ENCODE measurements around the gene SUCLG2. TPM values are rescaled to one million over a fixed set of nuclear protein-coding genes. Genes with fewer than 3 reads are reported as not detected.

SUCLG2 gene
- total RNA-seq, 1 donor from 2014 or later: 94.1 TPM

- no peak for DNase-seq
- intact Hi-C loops (cut with DNase I): no loop called here
- no peak for ATAC-seq (ENCODE audit: poor library complexity)
These were observed 850 bp downstream of the SUCLG2 start for GRCh38 chr3:67653425-67654098.

DNA sequence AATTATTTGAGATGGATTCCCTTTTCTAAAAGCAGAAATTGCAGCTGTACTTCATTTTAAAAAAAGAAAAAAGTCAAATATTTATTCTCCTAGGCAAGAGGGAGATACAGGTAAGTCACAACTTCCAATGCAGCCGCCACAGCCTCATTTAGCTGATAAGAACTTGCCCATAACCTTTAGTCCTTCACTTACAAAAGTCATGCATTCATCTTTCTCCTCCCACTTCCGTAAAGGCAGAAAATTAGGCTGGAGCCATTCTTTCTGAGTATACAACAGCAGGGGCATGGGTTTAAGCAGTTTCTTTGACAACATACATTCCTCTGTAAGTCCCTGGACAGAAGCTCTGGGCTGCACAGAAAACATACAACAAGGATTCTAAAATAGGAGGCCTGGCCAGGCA, 4.3 kb downstream of the SUCLG2 start:
- DNase-seq (no peak), ATAC-seq (ENCODE audit: poor library complexity) (no peak)
- intact Hi-C loops (cut with DNase I): no loop called here

GRCh38 chr3:67649681-67650080, 4.7 kb downstream of the SUCLG2 start:
- ATAC-seq (ENCODE audit: poor library complexity): no peak
- intact Hi-C loops (cut with DNase I): no loop called here
- DNase-seq: no peak

DNA sequence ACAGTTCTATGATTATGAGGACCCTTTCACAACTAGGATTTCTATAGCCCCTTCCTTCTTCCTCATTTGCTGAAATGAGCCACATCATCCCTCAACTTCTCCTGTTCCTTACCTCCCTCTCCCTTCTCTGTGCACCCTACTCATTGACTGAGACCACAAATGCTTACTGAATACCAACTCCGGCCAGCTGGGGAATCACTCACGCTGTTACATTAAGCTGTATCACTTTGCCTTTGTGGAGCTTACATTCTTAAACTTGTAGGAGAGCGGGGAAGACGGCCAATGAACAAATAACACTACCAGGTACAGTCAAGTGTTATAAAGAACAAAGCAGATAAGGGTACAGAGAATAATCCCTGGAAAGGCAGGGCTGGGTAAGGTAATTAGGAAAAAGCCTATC, 5.7 kb downstream of the SUCLG2 start:
- no peak for DNase-seq
- intact Hi-C loops (cut with DNase I): no loop called here
- ATAC-seq (ENCODE audit: poor library complexity): peak; percentile 38

GRCh38 chr3:67648229-67648628, 6.2 kb downstream of the SUCLG2 start:
- intact Hi-C loops (cut with DNase I): no loop called here
- ATAC-seq (ENCODE audit: poor library complexity) (no peak), DNase-seq (no peak)

DNA sequence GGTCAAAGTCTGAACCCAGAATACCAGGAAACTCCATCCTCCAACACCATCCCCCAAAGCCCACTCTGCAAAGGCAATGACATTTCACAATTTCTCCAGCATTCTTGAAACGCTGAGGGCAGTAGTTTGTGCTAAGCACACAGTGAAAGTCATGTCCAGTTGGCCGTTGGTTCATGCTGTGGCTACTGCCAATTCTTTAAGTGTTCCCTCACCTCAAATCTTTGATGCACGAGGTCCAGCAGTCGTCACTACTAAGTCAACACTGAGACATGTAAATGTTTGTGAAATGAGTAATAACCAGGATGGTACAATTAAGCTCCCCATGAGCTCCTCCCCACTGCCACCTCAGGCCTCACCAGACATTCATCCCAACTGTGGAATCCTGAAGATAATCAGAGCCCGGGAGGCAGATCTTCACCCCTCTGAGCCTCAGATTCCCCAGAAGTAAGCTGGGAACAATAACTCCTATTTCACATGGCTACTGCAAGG, 7.0 kb downstream of the SUCLG2 start:
- intact Hi-C loops (cut with DNase I): no loop called here
- ATAC-seq (ENCODE audit: poor library complexity): peak; percentile 83
- no peak for DNase-seq

DNA sequence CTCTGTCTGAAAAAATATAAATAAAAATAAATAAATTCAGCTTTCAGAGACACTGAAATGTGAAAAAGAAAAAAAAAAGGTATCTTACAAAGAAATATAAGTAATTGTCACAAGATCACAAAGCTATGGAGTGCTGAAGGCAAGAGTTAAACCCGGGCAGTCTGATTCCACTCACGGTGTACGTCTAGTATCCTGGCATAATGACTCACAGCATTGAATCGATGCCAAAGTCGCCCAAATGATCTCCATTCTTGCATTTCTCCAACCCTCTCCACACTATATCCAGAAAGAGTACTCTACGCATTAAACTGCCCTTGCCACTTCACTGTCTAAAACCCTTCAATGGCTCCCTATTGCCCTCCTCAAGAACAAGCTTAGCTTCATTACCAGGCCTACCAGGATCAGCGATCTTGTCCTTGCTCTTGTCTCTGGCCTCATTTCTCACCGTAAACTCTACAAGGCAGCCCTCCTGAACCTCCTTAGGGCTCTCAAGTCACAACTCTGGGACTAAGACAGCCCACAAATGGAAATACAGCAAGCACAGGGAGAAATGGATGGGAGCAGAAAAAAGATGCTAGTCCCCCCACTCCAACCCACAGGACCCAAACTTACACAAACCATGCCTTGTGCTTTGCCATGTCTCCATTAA, 7.7 kb downstream of the SUCLG2 start:
- no peak for DNase-seq
- intact Hi-C loops (cut with DNase I): no loop called here
- ATAC-seq (ENCODE audit: poor library complexity): no peak

DNA sequence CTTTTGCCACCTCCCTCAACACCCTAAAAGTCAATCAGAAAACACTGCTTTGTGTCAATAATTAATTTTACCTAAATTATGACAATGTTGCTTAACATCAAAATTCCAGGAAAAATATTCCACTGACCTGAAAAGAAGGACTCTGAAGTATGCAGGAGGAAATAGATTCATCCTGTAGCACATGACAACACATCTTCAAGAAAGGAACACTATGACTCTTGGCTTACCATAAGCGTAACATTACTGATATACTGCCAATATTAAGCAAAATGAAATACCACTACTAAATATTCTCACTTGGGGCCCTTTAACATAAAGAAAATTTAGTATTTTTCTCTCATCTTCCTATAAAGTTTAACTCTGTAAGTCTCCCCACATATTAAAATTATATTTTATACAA, 9.6 kb downstream of the SUCLG2 start:
- intact Hi-C loops (cut with DNase I): no loop called here
- DNase-seq (no peak), ATAC-seq (ENCODE audit: poor library complexity) (no peak)

DNA sequence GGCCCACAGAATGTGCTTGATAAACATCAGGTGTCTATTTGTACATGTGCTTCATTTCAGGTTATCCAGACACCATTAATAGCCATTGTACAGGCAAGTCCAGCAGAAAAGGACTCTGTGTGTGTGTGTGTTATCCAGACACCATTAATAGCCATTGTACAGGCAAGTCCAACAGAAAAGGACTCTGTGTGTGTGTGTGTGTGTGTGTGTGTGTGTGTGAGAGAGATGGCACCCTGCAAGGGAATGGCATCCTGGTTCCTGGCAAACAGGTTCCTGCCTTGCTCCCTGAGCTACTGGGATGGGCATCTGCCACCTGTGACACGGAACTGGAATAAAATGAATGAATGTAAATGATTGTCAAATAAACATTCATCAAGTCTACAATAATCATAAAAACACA, 11.7 kb downstream of the SUCLG2 start:
- intact Hi-C loops (cut with DNase I): no loop called here
- ATAC-seq (ENCODE audit: poor library complexity): peak; percentile 8
- DNase-seq: no peak

GRCh38 chr3:67642190-67642589, 12.2 kb downstream of the SUCLG2 start:
- DNase-seq (no peak), ATAC-seq (ENCODE audit: poor library complexity) (no peak)
- intact Hi-C loops (cut with DNase I): no loop called here

DNA sequence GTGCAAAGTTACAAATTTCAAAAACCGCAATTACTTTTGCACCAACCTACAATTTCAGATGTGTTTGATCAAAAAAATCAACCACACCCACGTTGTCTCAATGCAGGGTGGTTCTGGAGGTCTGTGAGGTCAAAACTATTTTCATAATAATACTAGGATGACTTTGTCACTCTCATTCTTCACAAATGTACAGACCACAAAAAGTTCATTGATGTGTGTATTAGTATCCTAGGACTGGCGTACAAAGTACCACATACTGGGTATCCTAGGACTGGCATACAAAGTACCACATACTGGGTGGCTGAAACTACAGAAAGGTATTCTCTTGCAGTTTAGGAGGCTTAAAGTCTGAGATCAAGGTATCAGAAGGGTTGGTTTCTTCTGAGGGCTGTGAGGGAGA, 13.0 kb downstream of the SUCLG2 start:
- DNase-seq: no peak
- ATAC-seq (ENCODE audit: poor library complexity): no peak
- intact Hi-C loops (cut with DNase I): no loop called here

DNA sequence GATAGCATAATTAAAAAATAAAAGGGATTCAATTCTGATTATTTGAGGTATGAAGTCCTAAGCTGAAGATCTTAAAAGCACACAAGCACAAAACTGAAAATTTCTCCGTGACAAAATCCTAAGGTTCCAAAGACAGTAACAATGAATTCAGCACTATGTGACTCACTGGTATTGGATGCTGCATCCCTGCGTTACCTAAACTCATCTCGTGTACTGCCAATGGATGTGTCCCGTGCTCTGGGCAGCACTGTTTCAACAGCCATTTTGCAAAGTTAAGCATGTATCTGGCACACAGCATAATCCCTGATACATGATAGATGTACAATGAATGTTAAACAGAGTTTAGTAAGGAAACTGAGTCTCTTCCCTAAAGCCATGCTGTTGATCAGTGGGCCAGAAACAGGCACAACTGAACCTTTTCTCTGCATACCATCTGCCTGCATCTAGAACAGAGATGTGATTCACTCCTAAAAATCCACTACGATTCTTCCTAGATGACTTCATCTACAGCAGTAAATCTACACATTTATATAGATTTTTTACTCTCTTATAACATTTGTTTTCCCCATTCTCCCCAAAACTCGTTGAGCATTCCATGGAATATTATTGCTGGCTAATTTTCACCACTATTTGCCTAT, 14.3 kb downstream of the SUCLG2 start:
- intact Hi-C loops (cut with DNase I): no loop called here

DNA sequence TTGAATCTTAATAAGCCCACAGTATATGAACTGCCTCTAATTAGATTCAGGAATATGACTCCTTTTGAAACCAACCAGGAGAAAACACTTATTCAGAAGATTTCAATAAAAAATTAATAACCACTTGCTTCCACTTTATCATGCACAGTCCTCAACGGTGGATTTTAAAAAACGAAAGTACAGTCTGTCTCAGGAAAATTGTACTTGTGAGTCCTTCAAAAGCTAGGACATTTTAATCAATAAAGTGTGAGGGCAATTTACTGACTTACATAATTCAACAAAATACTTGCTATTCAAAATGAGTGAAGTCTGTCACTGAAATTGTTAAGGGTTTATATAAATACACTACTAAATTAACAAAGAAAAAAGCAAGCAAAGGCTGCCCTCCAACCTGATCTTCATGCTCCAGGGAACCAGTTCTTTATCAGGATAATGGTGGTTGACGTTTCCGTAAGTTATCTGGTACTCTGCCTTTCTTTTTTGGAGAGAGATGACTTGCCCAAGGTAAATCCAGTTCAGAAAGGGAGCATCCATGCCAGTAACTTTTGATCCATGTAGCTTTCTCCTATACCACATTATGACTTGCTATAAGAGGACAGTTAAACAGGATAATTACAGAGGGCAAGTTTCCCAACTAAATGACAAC, 17.0 kb downstream of the SUCLG2 start:
- intact Hi-C loops (cut with DNase I): no loop called here
- ATAC-seq (ENCODE audit: poor library complexity) (no peak), DNase-seq (no peak)

More for the DNA sequence above, 14.3 kb downstream of the SUCLG2 start:
- ATAC-seq (ENCODE audit: poor library complexity) (no peak), DNase-seq (no peak)

DNA sequence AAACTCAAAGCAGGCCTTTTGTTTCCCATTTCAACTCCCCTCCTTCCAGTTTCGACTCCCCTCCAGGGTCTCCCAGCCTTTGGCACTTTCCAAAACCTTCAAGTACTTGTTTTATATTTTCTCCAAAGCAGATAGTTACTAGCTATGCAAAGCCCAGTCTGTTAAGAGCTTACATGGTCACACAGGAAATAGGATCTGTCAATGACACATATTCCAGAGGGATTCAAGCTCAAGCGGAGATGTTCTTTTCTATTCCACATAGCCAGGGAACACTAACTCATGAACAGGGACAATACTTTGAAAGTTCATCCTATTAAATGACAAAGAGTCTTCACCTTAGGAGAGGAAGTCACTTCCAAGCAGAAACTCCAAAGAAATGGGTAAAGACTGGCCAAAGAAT, 18.6 kb downstream of the SUCLG2 start:
- ATAC-seq (ENCODE audit: poor library complexity) (no peak), DNase-seq (no peak)
- intact Hi-C loops (cut with DNase I): no loop called here

DNA sequence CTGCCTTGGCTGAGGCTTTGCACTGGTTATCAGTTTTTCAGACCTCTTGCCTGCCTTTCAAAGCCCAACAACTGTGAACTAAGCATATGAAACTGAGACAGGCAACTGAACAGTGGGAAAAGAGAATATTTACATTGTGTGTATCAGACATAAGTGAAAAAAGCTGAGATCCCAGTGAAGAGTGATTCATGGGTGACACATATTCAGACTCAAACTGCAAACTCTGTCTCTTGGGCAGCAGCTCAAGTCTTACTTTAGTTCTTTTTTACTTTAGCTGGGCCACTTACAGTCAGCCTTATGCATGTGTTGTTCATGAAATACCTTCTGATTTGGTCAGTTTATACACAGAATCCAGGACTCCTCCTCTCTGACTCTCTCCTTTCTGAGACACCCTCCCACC, 19.2 kb downstream of the SUCLG2 start:
- ATAC-seq (ENCODE audit: poor library complexity): no peak

DNA sequence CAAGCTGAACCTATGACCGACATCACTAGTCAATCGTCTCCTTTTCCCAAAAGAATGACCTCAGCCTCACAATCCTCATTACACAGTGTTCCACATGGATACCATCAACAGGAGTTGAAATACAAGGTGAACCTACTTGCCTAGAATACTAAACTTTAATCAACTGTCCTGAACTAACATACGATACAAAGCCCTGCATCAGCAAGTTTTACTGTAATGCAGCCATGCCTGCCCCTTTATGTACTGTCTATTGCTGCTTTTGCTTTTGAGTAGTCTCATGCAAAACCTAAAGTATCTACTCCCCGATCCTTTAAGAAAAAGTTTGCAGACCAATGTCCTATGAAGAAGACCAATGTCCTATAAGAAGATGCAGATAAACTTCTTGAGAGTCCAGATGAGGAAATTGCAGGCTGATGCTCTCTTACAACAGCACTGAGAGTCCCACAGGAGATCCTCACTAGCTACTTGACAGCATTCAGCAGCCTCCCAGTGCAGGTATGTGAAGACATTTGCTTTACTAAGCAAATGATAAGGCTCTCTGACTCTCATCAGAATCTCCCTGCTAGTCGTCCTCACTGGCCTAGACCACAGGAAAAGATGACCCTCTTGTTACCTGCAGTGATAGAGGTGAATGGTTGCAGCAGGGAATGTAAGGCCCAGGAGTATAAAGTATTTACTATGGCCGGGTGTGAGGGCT, 23.6 kb downstream of the SUCLG2 start:
- intact Hi-C loops (cut with DNase I): no loop called here
- DNase-seq (no peak), ATAC-seq (ENCODE audit: poor library complexity) (no peak)

More for the DNA sequence above, 19.2 kb downstream of the SUCLG2 start:
- intact Hi-C loops (cut with DNase I): no loop called here
- DNase-seq: no peak

GRCh38 chr3:67624687-67625086, 29.7 kb downstream of the SUCLG2 start:
- ATAC-seq (ENCODE audit: poor library complexity): no peak
- intact Hi-C loops (cut with DNase I): no loop called here
- DNase-seq: no peak

DNA sequence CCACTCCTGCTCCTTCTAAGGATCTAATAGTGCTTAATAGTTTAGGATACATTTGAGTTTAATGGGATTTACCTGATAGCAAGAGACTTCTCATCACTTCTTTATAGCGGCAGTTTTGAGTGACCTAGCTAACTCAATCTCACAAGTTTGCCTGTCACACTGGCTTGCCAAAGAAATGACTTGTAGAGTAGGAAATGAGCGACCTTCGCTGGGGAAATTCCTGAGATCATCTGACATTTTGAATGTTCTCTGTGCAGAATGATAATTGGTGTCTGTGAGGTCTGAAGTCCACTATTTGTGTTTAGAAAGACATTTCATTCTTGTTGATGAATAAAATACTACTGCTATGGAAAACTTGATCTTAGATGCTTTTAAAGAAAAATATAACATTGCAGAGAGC, 30.3 kb downstream of the SUCLG2 start:
- peak; percentile 29 for ATAC-seq (ENCODE audit: poor library complexity)
- intact Hi-C loops (cut with DNase I): no loop called here

DNA sequence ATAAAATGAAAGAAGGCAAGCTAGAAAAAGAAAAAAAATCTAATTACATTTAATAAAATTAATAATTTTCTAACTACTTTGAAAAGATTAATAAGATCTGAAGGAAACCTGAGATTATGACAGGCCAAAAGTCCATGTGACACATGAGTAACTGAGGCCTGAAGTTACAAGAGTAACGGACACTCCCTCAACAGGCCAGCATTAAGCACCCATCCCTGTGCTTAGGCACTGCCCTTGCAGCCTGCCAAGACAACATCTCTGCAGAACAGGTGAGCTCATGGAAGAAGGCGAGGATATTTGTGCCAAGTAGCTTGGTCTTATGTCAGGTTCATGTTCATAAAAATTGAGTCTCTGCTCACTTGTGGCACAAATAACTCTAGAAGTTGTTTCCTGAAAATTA, 31.8 kb downstream of the SUCLG2 start:
- ATAC-seq (ENCODE audit: poor library complexity): no peak
- DNase-seq: no peak
- intact Hi-C loops (cut with DNase I): no loop called here

More for the DNA sequence above, 30.3 kb downstream of the SUCLG2 start:
- no peak for DNase-seq

All from Right ventricle myocardium superior (tissue), 1 donor.